Measurements from ENCODE around the gene LMO7.

LMO7 gene

GRCh38 chr13:75861786-75862185 lies 225.7 kb downstream of the LMO7 start:
- DNase-seq: no peak

GRCh38 chr13:75864718-75865117 lies 228.6 kb downstream of the LMO7 start:
- no peak for DNase-seq

GRCh38 chr13:75867379-75868117 lies 231.4 kb downstream of the LMO7 start:
- no peak for DNase-seq

GRCh38 chr13:75869981-75870380 lies 233.9 kb downstream of the LMO7 start:
- peak; percentile 49 for DNase-seq

- DNase-seq: peak; percentile 45
Observed at GRCh38 chr13:75870397-75870903, 234.3 kb downstream of the LMO7 start.

- DNase-seq: no peak
Observed at GRCh38 chr13:75871059-75871458, 234.9 kb downstream of the LMO7 start.

GRCh38 chr13:75872980-75873379 lies 236.8 kb downstream of the LMO7 start:
- DNase-seq: no peak

- no peak for DNase-seq
Observed at GRCh38 chr13:75873494-75873893, 237.4 kb downstream of the LMO7 start.

- DNase-seq: no peak
Observed at GRCh38 chr13:75875450-75875849, 239.3 kb downstream of the LMO7 start.

GRCh38 chr13:75876142-75877050 lies 240.3 kb downstream of the LMO7 start:
- DNase-seq: peak; percentile 68

- DNase-seq: no peak
Observed at GRCh38 chr13:75877071-75877470, 240.9 kb downstream of the LMO7 start.

- DNase-seq: no peak
Observed at GRCh38 chr13:75879656-75880055, 243.5 kb downstream of the LMO7 start.

GRCh38 chr13:75881109-75881775 lies 245.1 kb downstream of the LMO7 start:
- no peak for DNase-seq

GRCh38 chr13:75882261-75882660 lies 246.1 kb downstream of the LMO7 start:
- no peak for DNase-seq

GRCh38 chr13:75889427-75889826 lies 253.3 kb downstream of the LMO7 start:
- no peak for DNase-seq

GRCh38 chr13:75895168-75895567 lies 259.0 kb downstream of the LMO7 start:
- no peak for DNase-seq

GRCh38 chr13:75896271-75896670 lies 260.1 kb downstream of the LMO7 start:
- no peak for DNase-seq

- DNase-seq: no peak
Observed at GRCh38 chr13:75897386-75897785, 261.3 kb downstream of the LMO7 start.

GRCh38 chr13:75901501-75901900 lies 265.4 kb downstream of the LMO7 start:
- no peak for DNase-seq

GRCh38 chr13:75902166-75903104 lies 266.3 kb downstream of the LMO7 start:
- no peak for DNase-seq

- DNase-seq: no peak
Observed at GRCh38 chr13:75904012-75904411, 267.9 kb downstream of the LMO7 start.

GRCh38 chr13:75906315-75906714 lies 270.2 kb downstream of the LMO7 start:
- DNase-seq: no peak

Measured in CD4-positive, alpha-beta T cell treated with Interleukin-10 for 1 hour (primary cell).